GM06990 (cell line): ENCODE results near the gene PGAM5.

Experiments used
- DNase-seq: peaks from one replicate; pipeline ENCODE4 v3.0.0-alpha.2; 2011; ENCODE audit not compliant: insufficient read length; ENCODE audit errors: extremely low read depth
- H3K27me3 ChIP-seq: replicated peaks from 2 replicates; pipeline ENCODE4 v1.6.0; 2011; ENCODE audit warnings: low read length; ENCODE audit not compliant: control insufficient read depth, insufficient read depth
- H3K36me3 ChIP-seq: 2 replicates; pipeline ENCODE4 v1.5.1; 2011; ENCODE audit warnings: low read length; ENCODE audit not compliant: control insufficient read depth, insufficient read depth
- H3K4me3 ChIP-seq: replicated peaks from 2 replicates; pipeline ENCODE4 v1.5.1; 2011; ENCODE audit warnings: low read depth, mild to moderate bottlenecking, control low read depth, low read length
- CTCF ChIP-seq: IDR thresholded peaks from 2 replicates; pipeline ENCODE4 v1.5.1; 2011; ENCODE audit warnings: low read length, control low read depth, mild to moderate bottlenecking, inconsistent platforms; ENCODE audit not compliant: insufficient read depth, poor library complexity, severe bottlenecking

Gene PGAM5

GRCh38 chr12:132665149-132665491 is 45.5 kb upstream of the PGAM5 start:
- Histone ChIP-seq H3K36me3 (peaks cover 39% of the 10 kb centered on the region), H3K27me3 (no peaks in the 10 kb centered on the region), H3K4me3 (no peak overlapping the region)
- DNase-seq: no peak
- no peak for TF ChIP-seq CTCF

DNA sequence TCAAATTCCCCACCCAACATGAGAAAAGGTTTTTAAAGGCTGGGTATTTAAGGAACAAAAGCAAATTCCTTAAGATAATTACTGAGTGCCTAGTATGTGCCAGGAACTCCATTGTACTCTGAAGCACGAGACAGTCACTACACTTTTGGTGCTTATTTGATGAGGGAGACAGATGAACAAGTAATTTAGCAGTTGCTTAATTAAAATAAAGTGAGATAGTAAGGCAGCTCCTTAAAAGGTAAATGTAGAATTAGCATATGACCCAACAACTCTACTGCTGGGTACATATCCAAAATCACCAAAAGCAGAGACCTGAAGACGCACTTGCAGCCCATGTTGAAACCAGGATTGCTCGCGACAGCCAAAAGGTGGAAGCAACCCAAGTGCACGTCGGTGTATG is 44.8 kb upstream of the PGAM5 start:
- no peaks in the 10 kb centered on the region for H3K27me3 ChIP-seq
- H3K4me3 ChIP-seq: no peak overlapping the region
- TF ChIP-seq CTCF: no peak
- peaks cover 37% of the 10 kb centered on the region for H3K36me3 ChIP-seq
- no peak for DNase-seq

GRCh38 chr12:132668191-132669088 is 42.2 kb upstream of the PGAM5 start:
- H3K36me3 ChIP-seq: peaks cover 30% of the 10 kb centered on the region
- no peak for DNase-seq
- no peak for TF ChIP-seq CTCF
- no peaks in the 10 kb centered on the region for H3K27me3 ChIP-seq
- no peak overlapping the region for H3K4me3 ChIP-seq

GRCh38 chr12:132669166-132669879 is 41.3 kb upstream of the PGAM5 start:
- DNase-seq: no peak
- Histone ChIP-seq H3K4me3 (no peak overlapping the region), H3K27me3 (no peaks in the 10 kb centered on the region), H3K36me3 (peaks cover 32% of the 10 kb centered on the region)
- TF ChIP-seq CTCF: no peak

DNA sequence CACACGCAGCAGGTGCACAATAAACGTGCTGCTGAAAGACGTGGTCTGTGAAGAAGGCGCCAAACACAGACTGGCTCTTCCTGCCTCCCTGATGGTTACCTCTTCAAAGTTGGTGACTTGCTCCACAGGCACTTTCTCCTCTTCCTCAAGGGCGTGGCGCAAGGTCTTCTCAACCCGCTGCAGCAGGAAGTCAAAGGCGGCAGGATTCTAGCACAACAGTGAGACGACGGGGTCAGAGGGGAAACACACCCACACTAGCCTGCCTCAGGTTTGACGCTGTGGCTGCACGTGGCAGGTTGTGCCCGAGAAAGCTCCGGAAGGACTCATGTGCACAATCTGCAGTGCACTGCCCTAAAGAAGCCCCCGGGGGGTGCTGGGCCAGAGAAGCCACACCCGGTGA is 38.5 kb upstream of the PGAM5 start:
- no peak for DNase-seq
- TF ChIP-seq CTCF: no peak
- peaks cover 38% of the 10 kb centered on the region for H3K36me3 ChIP-seq
- no peaks in the 10 kb centered on the region for H3K27me3 ChIP-seq
- H3K4me3 ChIP-seq: no peak overlapping the region
